ENCODE data around the gene CFAP141.
"Not testable (repeated sequence)": the region's sequence is repeated elsewhere in the genome, so short reads cannot be mapped to it uniquely, and the experiment has no call there.

CFAP141 gene

DNA sequence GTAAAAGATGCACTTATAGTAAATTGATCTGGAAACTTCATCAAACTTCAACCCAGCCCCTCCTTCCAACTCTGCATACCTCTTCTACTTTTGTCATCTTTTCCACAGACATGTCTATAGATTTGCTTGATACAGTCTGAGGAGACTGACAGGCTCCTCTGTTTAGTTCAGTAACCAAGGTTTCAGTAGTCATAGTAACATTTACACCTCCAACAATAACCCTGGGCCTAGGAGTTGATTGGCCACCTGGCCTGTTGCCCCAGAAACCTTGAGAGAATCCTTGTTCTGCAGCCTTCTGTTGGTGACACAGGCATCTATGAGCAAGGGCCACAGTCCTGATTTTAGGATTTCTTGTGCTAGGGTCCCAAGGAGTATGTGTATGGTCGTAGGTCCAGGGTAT lies at the start of gene CFAP141:
Gene CFAP141 (minus strand): TSS at position 138 of the 400 bp plus-strand sequence. CDS start 26 bp downstream, at position 112.
- no peak for DNase-seq

DNA sequence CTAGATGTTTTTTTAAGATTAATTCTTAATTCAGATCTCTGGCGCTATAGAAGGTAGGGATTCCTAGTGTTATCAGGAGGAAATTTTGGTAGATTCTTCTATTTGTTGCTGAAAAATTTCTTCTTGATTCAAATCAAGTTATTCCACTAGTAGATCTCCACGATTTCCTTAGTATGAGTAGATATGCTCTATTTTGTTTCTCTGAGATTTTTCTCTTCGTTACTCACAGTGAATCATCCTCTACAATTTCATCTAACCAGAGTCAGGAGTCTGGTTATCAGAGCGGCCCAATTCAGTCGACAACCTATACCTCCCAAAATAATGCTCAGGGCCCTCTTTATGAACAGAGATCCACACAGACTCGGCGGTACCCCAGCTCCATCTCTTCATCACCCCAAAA lies 47.5 kb upstream of the CFAP141 start:
- DNase-seq = no peak

DNA sequence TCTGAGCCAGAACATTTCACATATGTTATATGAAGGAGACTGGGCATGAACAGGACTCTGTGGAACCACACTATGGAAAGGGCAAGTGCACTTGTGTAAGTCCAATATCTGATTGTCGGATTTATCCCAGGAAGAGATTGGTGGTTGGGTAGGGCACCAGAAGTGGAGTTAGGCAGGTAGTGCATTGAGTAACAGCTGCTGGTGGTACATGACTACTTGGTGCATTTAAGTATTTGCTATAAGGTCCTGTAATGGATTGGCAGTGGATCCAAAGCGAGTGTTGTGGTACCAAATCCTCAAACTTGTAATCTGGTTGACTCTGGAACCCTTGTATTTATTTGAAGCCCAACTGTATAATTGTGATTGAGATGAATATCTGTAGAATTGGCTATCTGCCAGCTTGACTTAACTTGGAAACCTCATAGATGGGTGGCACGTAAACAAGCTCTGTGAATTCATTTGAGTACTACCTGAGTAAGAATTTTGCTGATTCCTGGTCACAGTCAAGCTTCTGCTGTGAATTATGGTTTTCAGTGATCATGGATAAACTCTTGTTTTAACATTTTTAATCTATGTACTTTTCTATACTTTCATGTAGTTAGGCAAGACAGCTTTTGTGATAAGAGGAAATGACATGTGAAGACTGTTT lies 35.7 kb upstream of the CFAP141 start:
- DNase-seq = no peak

DNA sequence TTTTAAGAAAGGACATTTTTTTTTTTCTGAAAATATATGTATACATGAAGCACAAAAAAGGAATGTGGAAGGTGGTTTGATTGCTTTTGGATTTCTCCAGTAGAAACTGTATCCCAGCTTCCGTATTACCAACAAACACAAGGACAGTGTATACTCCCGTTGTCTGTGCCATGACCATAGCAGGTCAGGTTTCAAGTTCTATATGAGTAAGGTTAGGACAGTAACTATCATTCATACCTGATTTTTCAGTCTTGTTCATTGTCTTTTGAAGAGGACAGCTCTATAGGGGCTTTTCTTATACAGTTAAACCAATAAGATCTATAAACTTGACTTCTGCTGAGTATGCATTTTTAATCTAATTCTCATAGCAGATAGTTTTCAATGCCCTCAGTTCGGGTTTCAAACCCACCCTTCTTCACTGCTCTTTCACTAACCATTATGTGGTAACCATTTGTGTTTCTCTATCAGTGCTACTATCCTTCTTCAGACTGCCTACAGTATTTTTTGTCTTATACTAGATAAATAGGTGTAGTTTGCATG lies 34.2 kb upstream of the CFAP141 start:
- no peak for DNase-seq

DNA sequence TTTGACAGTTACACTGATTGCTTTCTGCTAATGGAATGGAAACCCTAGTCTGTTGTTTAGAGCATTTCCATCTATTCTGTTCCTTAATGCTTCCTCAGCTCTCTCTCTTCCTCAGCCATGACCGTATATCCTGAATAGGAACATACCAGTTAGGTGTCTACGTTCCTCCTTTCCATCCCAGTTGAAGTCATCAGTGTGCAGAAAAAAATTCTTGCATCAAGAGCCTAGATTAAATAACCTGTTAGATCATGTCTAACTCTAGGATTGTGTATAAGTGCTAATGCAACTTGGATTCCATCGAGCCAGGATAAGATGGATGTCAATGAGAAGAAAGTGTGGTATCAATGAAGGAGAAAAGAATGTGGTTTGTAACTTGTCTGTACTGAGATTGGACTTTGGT lies 33.4 kb upstream of the CFAP141 start:
- no peak for DNase-seq

DNA sequence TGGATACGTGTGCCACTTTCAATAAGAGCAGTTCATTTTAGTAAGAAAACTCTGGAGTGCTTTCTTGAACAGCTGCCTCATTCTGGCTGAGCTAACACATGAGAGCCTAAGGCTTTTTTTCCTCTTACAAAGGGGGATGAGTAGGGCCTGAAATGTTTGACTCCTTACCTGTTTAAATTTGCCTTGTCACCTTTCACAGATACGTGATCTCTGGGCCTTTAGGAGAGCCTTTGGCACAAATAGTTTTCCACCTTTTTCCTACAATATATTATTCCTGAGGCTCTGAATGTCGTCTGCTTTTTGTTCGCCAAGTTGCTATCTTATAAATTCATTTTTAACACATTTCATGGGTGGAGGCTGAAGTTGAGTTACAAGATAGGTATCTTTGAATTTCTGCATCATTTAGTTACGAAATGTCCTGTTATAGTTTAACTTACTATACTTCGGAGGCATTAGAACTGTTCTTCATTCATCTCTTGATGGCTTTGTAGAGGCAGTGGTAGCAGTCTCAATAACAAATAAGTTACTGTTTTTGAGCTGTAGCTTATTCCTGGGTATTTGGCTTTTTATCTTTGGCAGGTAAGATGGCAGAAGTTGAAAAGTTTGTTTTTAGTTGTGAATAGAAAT lies 31.9 kb upstream of the CFAP141 start:
- no peak for DNase-seq

DNA sequence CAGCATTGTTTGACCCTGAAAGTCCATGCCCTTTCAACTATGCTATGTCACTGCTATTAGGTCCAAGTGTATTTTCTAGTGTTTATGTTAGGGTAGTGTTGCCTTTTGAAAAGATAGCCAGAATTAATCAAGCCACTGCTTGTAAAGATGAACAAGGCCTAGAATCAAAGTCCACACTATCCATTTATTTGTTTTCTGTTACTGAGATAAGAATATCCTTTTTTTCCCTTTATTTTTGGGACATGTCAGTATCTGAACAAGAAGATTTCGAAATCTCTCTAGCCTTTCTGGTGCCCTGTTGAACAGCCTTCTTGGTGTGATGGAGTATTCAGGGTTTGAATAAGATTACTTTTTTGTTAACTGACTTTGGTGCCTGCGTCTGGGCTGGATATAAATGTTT lies 31.3 kb upstream of the CFAP141 start:
- no peak for DNase-seq

DNA sequence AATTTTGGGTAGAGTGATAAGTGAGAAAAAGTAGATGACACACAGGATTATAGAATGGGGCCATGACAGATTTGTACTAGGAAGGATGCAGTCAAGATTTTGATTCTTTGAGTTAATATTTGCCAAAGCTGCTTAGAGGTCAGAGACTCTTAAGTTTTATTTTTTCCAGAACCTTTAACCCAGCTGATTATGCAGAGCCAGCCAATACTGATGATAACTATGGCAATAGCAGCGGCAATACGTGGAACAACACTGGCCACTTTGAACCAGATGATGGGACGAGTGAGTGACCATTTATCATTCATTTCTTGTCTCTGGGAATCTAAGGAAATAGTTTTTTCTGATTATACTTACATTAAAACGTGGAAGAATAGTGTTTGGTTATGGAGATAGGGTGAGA lies 30.7 kb upstream of the CFAP141 start:
- no peak for DNase-seq

DNA sequence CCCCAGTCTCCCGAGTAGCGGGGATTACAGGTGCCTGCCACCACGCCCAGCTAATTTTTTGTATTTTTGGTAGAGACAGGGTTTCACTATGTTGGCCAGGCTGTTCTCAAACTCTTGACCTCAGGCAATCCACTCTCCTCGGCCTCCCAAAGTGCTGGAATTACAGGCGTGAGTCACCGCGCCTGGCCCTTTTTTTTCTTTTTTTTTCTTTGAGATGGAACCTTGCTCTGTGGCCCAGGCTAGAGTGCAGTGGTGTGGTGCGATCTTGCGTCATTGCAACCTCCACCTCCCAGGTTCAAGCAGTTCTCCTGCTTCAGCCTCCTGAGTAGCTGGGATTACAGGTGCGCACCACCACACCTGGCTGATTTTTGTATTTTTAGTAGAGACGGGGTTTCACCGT lies 27.0 kb upstream of the CFAP141 start:
- DNase-seq = not testable (repeated sequence)

DNA sequence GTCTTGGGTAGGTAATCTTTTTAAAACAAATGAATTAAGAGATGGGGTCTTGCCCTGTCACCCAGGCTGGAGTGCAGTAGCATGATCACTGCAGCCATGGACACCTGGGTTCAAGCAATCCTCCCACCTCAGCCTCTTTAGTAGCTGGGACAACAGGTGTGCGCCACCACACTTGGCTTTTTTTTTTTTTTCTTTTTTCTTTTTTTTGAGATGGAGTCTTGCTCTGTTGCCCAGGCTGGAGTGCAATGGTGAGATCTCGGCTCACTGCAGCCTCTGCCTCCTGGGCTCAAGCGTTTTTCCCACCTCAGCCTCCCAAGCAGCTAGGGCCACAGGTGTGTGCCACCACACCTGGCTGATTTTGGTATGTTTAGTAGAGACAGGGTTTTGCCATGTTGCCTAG lies 25.0 kb upstream of the CFAP141 start:
- not testable (repeated sequence) for DNase-seq

DNA sequence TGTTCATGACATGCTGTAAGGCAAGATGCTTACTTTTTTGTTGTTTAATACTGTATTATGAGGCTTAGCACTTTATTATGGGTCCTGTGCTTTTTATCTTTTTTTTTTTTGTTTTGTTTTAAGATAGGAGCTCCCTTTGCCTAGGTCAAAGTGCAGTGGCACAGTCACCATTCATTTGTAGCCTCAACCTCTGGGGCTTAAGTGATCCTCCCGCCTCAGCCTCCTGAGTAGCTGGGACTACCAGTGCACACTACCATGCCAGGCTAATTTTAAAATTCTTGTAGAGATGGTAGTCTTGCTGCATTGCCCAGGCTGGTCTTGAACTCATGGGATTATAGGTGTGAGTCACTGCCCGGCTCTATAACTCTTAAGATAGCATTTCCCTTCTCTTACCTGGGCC lies 19.2 kb upstream of the CFAP141 start:
- DNase-seq = no peak

DNA sequence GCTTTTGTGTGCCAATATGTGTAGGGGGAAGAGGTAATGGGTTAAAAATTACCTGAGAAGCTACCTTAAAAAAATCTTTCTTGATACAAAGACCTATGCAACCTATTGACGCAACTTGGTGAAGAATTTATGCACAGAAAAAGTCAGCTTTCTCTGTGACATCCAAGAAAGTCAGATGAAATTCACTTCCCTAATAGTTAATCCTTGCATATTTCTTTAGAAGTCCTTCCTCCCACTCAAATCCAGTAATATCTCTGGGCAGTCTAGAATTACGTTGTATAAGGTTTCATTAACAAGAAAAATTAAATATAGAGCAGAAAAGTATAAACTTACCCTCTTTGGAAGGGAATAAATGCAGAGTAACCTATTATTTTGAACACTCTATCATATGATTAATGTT lies 17.5 kb upstream of the CFAP141 start:
- DNase-seq = no peak

DNA sequence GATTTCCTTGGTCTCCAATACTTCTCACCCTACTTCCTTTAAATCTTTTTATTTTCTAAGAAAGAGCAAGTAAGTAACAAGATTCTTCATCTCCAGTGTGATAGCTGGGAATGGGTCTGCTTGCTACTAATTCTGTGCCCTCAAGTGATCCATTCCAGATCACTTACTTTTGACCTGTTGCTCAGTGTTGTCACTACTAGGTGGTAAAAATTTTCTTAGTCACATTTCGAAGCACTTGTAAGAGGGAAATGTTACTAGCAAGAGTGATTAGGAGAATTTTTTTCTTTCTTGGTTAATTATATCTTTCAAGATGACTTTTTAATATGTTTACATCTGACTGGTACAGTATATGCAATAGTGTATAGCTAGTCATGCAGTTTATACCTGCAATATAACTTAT lies 16.8 kb upstream of the CFAP141 start:
- no peak for DNase-seq

DNA sequence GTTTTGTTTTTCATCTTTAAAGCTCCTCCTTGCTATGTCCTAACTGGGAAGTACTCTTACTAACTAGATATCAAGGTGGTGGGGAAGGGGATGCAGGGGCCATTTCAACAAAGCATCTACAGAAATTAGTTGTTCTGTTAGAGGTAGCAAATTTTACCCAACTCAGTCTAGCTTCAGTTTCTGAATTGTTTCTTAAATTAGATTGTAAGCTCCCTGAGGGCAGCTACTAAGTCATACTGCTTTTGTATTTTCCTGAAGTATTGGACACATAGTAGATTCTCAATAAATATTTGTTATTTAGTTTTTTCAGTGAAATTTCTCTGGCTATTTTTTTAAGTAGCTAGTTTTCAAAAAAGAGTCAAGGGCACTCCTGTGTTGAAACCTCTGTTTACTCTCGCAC lies 16.4 kb upstream of the CFAP141 start:
- DNase-seq = no peak

DNA sequence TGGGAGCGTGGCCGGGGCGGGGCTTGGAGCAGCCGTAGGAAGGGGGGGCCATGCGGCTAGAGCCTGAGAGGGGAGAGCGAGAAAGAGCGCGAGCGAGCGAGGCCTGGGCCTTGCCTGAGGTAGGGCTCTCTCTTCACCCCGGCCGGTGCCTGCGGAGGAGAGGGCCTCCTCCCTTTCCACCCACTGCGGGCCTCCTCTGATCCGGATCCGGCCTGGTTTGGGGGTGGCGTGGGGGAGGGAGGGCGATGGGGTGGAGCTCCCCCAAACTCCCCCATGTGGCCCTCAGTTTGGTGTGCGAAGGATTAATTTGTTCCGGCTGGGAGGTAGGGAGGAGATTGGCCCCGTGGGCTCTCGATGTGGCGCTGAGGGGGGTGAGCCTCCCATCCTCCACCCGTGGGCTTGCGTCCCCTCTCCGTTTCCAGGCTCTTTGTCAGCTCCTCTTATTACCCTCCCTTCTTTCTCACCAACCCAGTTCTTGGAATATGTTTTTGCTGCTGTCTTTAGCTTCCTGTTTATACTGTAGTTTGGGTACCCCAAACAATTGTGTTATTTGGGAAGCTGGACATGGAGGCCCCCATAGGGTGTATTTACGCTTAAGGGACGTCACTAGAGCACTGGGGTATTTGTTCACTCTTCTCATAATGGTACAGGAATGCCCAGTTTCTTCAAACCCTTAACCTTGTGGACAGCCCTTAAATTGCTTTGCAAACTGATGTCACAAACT lies 15.3 kb upstream of the CFAP141 start:
- DNase-seq = peak in 1 of 2 donors; percentile 31

DNA sequence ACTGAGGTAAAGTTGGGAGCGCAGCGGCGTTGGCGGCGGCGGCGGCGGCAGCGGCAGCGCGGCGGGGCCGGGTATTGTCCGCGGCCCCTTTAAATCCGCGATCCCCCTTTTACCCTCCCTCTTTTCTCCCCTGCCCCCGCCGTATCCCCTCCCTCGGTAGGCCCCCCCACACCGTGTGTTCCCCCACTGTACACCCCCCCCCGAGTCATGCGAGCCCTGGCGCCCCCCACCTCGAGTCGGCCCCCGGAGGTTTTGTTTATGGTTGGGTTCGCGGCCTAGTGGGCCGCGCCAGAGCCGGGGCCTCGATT lies 14.8 kb upstream of the CFAP141 start:
- peak in 1 of 2 donors; percentile 63 for DNase-seq

DNA sequence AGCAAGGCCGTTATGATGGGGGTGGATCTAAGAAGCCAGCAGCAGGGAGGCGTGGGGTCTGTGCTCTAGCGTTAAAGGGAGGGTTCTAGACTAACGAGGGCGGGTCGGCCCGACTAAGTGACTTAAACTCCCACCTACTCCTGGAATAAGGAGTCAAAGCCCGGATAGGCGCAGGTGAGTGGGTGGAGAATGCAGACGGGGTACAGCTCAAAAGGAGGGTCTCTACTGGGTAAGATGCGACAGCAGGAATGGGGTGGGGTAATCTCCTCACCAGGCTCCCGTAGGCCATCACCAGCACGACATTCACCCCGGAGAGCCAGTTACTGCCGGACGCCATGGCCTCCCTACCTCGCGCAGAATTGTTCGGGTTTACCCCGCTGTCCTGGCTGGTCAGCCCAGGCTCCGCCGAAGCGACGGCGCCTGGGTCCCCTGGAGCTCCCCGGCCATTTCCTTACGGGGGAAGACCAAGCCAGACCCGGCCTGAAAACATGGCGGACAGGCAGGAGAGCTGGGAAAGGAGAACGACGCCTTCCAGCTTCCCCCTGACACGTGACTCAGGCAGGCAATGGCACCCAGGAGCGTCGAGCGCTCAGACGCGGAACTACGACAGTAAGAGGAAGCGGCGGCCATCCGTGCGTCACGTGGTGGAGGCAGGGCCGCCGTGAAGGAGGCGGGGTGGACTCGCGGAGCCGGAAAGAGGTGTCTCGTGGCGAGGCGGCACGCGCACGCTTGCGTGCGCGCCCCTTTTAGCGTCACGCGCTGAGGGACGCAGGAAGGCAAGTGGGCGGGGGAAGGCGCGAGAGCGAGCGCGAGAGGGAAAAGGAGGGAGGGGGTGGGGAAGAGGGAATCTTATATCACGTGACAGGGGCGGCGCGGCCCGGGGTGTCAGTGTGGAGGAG lies 14.2 kb upstream of the CFAP141 start, which contains the start of gene UBAP2L:
Gene UBAP2L (plus strand): TSS at position 885 of the 899 bp plus-strand sequence. CDS start 4,169 bp downstream, outside the sequence.
- DNase-seq = peak; percentile 98 to 99

DNA sequence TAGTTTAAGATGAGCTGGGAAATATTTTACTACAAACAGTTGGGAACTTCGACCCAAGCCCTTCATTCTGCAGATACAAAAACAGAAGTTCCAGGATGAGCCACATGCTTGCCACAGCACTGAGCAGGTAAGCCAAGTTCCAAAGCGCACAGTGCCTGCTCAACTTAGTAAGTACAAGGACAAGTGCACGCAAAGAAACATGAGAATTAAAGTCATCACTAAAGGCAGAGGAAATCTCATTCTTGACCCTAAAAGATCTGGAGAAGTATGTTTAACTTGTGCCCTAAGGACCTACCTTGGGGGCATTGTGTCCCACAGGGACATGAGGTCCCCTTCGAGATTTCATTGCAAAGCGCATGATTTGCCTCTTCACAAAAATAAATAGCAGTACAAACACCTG lies 13.4 kb upstream of the CFAP141 start:
- DNase-seq = no peak

DNA sequence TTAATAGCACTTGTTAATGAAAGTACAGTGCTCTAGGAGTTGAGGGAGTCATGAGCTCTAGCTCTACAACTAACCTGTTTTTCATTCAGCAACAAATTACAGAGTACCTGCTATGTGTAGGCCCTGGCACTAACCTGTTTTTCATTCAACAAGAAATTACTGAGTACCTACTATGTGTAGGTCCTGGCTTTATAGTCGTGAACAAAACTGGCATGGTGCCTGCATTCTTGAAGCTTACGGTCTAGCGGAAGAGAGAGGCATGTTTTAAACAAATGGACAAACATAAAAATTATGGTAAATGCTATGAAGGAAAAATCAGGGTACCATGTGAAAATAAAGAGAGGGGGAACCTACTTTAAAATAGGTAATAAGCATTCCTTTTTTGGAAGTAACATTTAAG lies 12.4 kb upstream of the CFAP141 start:
- DNase-seq = no peak

DNA sequence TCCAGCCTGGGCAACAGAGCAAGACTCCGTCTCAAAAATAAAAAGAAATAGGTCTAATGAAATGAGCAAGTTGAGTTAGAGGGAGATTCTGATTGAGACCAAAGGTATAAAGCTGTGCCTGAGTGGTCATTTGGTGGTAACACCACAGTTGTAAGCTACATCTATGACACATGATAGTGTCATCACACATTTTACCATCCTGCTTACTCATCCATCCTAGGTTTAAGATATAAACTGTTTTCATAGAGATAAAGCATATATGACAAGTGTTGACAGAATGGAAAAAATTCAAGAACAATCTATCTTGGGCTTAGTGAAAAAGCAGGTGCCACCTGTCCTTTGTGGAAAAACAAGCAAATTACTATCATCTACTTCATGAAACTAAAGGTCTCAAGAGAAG lies 7.1 kb upstream of the CFAP141 start:
- DNase-seq = no peak

DNA sequence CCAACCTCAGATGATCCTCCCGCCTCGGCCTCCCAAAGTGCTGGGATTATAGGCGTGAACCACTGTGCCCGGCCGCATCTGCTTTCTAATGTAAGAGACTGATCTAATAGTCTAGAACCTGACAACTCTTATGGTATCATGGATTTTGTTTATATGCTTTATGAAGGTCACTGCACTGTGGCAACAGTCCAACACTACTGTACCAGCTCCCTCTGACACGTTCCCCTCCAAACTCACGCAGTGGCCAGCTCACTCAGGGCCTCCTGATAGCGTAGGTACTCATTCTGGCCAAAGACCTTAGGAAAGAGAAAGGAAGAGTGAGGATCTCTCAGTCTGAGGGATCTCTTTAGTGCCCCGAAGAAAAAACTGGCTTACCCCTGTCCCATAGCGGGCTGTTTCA lies 6.0 kb upstream of the CFAP141 start:
- DNase-seq = no peak

DNA sequence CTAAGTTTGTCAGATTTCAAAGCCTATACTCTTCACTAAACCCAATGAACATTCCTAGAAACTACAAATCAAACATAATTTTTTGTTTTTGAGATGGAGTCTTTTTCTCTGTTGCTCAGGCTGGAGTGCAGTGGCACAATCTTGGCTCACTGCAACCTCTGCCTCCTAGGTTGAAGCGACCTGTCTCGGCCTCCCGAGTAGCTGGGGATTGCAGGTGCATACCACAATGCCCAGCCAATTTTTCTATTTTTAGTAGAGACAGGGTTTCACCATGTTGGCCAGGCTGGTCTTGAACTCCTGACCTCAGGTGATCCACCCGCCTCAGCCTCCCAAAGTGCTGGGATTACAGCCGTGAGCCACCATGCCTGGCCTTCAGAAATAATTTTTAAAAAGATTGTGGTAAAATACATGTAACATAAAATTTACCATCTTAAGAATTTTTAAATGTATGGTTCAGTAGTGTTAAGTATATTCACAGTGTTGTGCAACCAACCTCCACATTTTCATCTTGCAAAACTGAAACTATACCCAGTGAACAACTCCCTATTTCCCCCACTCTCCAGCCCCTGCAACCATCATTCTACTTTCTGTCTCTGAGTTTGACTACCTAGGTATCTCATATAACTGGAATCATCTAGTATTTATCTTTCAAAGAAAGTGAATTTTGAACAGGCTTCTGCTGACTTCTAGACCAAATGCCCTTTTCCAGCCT lies 2.7 kb upstream of the CFAP141 start:
- no peak for DNase-seq
